CD8-positive, alpha-beta memory T cell (primary cell): ENCODE measurements around the gene FOXP2. TPM values are rescaled to one million over a fixed set of nuclear protein-coding genes. Genes with fewer than 3 reads are reported as not detected.

ENCODE experiments used
- CTCF ChIA-PET: fragments of 350-600 bp; sonication (Branson Sonifier 250); formaldehyde crosslinking; loops from one replicate; lab custom pipeline; 2021; ENCODE audit warnings: antibody characterized with exemption; lab: Charles Lee
- POLR2A ChIA-PET: fragments of 350-600 bp; sonication (Branson Sonifier 250); formaldehyde crosslinking; loops from one replicate; lab custom pipeline; 2021; ENCODE audit warnings: antibody characterized with exemption; lab: Charles Lee
- DNase-seq, 5 donors: peaks; one replicate each; pipeline versions ENCODE4 v3.0.0 to v3.0.0-alpha.2; 2020 to 2022; ENCODE audit warnings: mixed read lengths in 1 of 5
- H3K27ac ChIP-seq: one replicate; pipeline ENCODE4 v1.7.0; 2013; ENCODE audit warnings: low read depth, mild to moderate bottlenecking, low read length, moderate library complexity
- H3K27me3 ChIP-seq: 2 replicates; pipeline ENCODE4 v1.7.0; 2013; ENCODE audit warnings: low read length, mild to moderate bottlenecking; ENCODE audit not compliant: insufficient read depth, poor library complexity, severe bottlenecking
- H3K36me3 ChIP-seq: 2 replicates; pipeline ENCODE4 v1.7.0; 2013; ENCODE audit warnings: mild to moderate bottlenecking, low read length, moderate library complexity; ENCODE audit not compliant: insufficient read depth
- H3K4me1 ChIP-seq: 2 replicates; pipeline ENCODE4 v1.7.0; 2013; ENCODE audit warnings: mild to moderate bottlenecking, low read length, moderate library complexity; ENCODE audit not compliant: insufficient read depth
- H3K4me3 ChIP-seq: 2 replicates; pipeline ENCODE4 v1.7.0; 2013; ENCODE audit warnings: mild to moderate bottlenecking, low read length
- H3K9me3 ChIP-seq: 2 replicates; pipeline ENCODE4 v1.7.0; 2013; ENCODE audit warnings: mild to moderate bottlenecking, low read length
- H3K27ac Mint-ChIP-seq, 8 donors: one replicate each; pipeline ENCODE4 v1.8.0; 2020 to 2021; ENCODE audit warnings: mixed read lengths in 8 of 8, mild to moderate bottlenecking in 6 of 8, inconsistent platforms in 3 of 8, moderate library complexity in 3 of 8
- H3K27me3 Mint-ChIP-seq, 2 donors: one replicate each; pipeline ENCODE4 v1.8.0; 2020 to 2021; ENCODE audit warnings: mixed read lengths in 2 of 2, mild to moderate bottlenecking in 1 of 2, moderate library complexity in 1 of 2
- H3K36me3 Mint-ChIP-seq, 3 donors: one replicate each; pipeline ENCODE4 v1.8.0; 2020 to 2021; ENCODE audit warnings: mixed read lengths in 3 of 3, inconsistent platforms in 1 of 3, mild to moderate bottlenecking in 1 of 3
- H3K4me1 Mint-ChIP-seq, 3 donors: one replicate each; pipeline ENCODE4 v1.8.0; 2020 to 2021; ENCODE audit warnings: mixed read lengths in 3 of 3, inconsistent platforms in 1 of 3, mild to moderate bottlenecking in 1 of 3
- H3K4me3 Mint-ChIP-seq, 7 donors: one replicate each; pipeline ENCODE4 v1.8.0; 2020 to 2021; ENCODE audit warnings: mixed read lengths in 7 of 7, mild to moderate bottlenecking in 6 of 7, moderate library complexity in 4 of 7, inconsistent platforms in 2 of 7
- H3K9me3 Mint-ChIP-seq, 5 donors: one replicate each; pipeline ENCODE4 v1.8.0; 2020 to 2022; ENCODE audit warnings: mixed read lengths in 5 of 5, mild to moderate bottlenecking in 3 of 5, moderate library complexity in 2 of 5, inconsistent platforms in 1 of 5
- polyA plus RNA-seq: library from polyadenylated mRNA; unstranded; fragments of 300-500 nt; fragmentation: Illumina TruSeq; gene quantifications from one replicate; pipeline ENCODE4 v1.2.3, GENCODE V29; 2021
- total RNA-seq, 2 experiments: library from RNA; stranded (reverse); gene quantifications; one replicate each; pipeline ENCODE4 v1.2.3, GENCODE V29; 2021

FOXP2 gene
- total and polyA plus RNA-seq, 3 experiments from 2014 or later = not detected

DNA sequence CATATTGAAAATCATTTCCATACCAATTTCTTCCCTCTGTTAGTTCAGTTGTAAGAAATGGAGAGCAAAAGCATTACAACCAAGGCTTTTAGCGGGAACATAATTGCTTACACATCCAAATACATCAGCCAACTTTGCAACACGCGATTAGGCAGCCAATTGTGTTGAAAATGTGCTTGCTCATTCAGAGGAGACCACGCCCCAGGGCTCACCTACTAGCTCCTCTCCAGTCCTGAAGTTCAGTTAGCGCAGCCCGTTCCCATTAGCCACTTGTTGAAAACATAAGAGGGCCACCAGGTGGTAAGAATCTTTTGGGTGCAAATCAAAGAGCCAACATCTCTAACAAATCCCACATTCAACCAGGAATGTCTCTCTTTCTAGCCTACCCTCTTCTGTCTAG, 294.0 kb downstream of the FOXP2 start:
- Histone ChIP-seq H3K36me3 (no peaks in the 10 kb centered on the region), H3K9me3 (no peaks in the 10 kb centered on the region), H3K4me3 (no peak overlapping the region), H3K4me1 (no peaks in the 10 kb centered on the region), H3K27me3 (no peaks in the 10 kb centered on the region), H3K27ac (no peak overlapping the region)
- DNase-seq = no peak
- no peak overlapping the region for H3K4me3 Mint-ChIP-seq
- H3K27ac Mint-ChIP-seq = no peak overlapping the region
- no peaks in the 10 kb centered on the region for H3K36me3 Mint-ChIP-seq
- peaks cover 0 to 3% (median 0%) of the 10 kb centered on the region in 5 donors for H3K9me3 Mint-ChIP-seq
- POLR2A ChIA-PET = no interaction called here
- no peaks in the 10 kb centered on the region for H3K4me1 Mint-ChIP-seq
- CTCF ChIA-PET = no interaction called here
- H3K27me3 Mint-ChIP-seq = no peaks in the 10 kb centered on the region

DNA sequence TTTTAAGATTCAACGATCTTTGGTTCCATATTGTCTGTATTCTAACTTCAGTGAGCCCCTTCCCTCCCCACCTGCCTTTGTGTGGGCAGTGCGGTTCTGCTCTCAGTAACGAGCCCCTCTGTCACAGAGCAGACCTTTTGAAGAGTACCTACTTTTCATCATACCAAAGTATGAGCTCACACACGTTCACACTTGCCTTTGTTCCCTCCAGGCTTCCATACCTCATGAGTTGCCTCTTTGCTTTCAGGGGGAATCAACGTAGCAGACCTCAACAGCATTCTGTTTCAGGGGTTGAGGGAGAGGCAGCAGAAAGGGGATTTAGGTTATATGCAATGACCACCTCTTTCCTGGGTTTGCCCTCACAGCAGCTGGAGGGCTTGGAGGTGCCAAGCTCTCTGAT, 295.9 kb downstream of the FOXP2 start:
- Mint-ChIP-seq H3K36me3 (no peaks in the 10 kb centered on the region), H3K27ac (no peak overlapping the region), H3K4me1 (no peaks in the 10 kb centered on the region), H3K27me3 (peaks cover 0 to under 1% of the 10 kb centered on the region in 2 donors), H3K4me3 (no peak overlapping the region), H3K9me3 (peaks cover 0 to 3% (median 0%) of the 10 kb centered on the region in 5 donors)
- ChIA-PET POLR2A (no interaction called here), CTCF (no interaction called here)
- H3K36me3 ChIP-seq = no peaks in the 10 kb centered on the region
- H3K27me3 ChIP-seq = no peaks in the 10 kb centered on the region
- no peak for DNase-seq
- no peaks in the 10 kb centered on the region for H3K9me3 ChIP-seq
- H3K27ac ChIP-seq = no peak overlapping the region
- no peaks in the 10 kb centered on the region for H3K4me1 ChIP-seq
- no peak overlapping the region for H3K4me3 ChIP-seq

DNA sequence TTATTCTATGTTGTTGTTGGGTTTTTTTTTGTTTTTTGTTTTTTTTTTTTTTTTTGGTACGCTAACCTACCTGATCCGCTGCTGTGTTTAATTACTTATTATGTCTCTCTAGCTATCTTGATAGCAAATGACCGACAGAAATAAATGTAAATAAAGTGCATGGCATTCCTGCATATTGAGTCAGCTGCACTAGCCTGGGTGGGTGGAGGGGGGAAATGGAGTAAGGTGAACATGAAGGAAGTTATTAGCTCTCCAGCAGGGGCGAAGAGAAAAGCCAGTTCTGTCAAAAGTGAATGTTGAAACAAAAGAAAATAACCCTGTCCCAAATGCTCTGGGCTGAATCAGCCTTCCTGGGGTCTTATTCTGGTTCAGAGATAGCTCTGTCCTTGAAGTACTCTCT, 296.6 kb downstream of the FOXP2 start:
- H3K27me3 ChIP-seq = no peaks in the 10 kb centered on the region
- H3K36me3 ChIP-seq = no peaks in the 10 kb centered on the region
- no peak overlapping the region for H3K27ac Mint-ChIP-seq
- peaks cover 0 to 6% of the 10 kb centered on the region in 2 donors for H3K27me3 Mint-ChIP-seq
- no peak overlapping the region for H3K27ac ChIP-seq
- peaks cover 0 to 3% (median 0%) of the 10 kb centered on the region in 5 donors for H3K9me3 Mint-ChIP-seq
- H3K4me3 ChIP-seq = no peak overlapping the region
- CTCF ChIA-PET = no interaction called here
- H3K4me3 Mint-ChIP-seq = no peak overlapping the region
- no peak for DNase-seq
- H3K36me3 Mint-ChIP-seq = no peaks in the 10 kb centered on the region
- H3K4me1 ChIP-seq = no peaks in the 10 kb centered on the region
- H3K9me3 ChIP-seq = no peaks in the 10 kb centered on the region
- POLR2A ChIA-PET = no interaction called here
- H3K4me1 Mint-ChIP-seq = no peaks in the 10 kb centered on the region

DNA sequence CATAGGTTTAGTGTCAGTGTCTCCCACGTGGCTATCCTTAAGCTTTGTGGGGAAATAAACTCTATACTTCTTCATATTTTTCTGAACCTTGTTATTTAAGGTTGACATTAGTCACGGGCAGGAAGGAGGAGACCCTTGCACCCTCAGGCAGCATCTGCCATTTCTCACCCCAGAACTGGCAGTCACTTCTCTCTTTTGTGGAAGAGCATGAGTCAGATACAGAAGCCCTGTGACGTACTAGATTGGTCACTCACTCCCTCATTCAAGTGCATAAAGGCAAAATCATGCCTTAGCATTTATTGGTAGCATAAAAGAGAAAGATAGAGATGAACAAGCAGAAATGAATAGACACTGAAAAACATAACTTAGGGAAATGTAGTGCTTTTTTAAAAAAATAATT, 301.3 kb downstream of the FOXP2 start:
- no peak for DNase-seq
- H3K27me3 Mint-ChIP-seq = peaks cover 0 to 12% of the 10 kb centered on the region in 2 donors
- no peaks in the 10 kb centered on the region for H3K4me1 Mint-ChIP-seq
- no peaks in the 10 kb centered on the region for H3K36me3 Mint-ChIP-seq
- H3K4me3 Mint-ChIP-seq = no peak overlapping the region
- H3K27ac Mint-ChIP-seq = no peak overlapping the region
- H3K4me1 ChIP-seq = no peaks in the 10 kb centered on the region
- no peaks in the 10 kb centered on the region for H3K27me3 ChIP-seq
- no peaks in the 10 kb centered on the region for H3K9me3 ChIP-seq
- no peak overlapping the region for H3K4me3 ChIP-seq
- no peak overlapping the region for H3K27ac ChIP-seq
- H3K9me3 Mint-ChIP-seq = no peaks in the 10 kb centered on the region
- ChIA-PET CTCF (no interaction called here), POLR2A (no interaction called here)
- no peaks in the 10 kb centered on the region for H3K36me3 ChIP-seq

DNA sequence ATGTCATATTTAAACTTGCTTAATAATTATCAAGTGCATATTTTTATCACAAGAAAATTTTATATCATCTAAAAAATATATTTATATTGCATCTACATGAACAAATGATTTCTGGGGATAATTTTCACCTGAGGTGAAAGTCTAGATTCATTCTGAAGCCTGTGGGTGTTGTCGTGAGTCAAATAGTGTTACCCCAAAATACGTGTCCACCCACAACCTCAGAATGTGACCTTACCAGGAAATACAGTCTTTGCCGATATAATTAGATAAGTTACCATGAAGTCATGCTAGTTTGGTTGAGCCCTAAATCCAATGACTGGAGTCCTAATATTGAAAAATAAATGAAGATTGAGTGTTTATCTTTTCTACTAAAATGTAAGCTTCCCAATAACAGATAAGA, 304.2 kb downstream of the FOXP2 start:
- peaks cover 0 to 12% of the 10 kb centered on the region in 2 donors for H3K27me3 Mint-ChIP-seq
- Histone ChIP-seq H3K9me3 (no peaks in the 10 kb centered on the region), H3K4me1 (no peaks in the 10 kb centered on the region), H3K27ac (no peak overlapping the region), H3K27me3 (no peaks in the 10 kb centered on the region), H3K36me3 (no peaks in the 10 kb centered on the region), H3K4me3 (no peak overlapping the region)
- H3K4me3 Mint-ChIP-seq = no peak overlapping the region
- H3K4me1 Mint-ChIP-seq = no peaks in the 10 kb centered on the region
- POLR2A ChIA-PET = no interaction called here
- DNase-seq = no peak
- H3K27ac Mint-ChIP-seq = no peak overlapping the region
- no peaks in the 10 kb centered on the region for H3K9me3 Mint-ChIP-seq
- CTCF ChIA-PET = no interaction called here
- no peaks in the 10 kb centered on the region for H3K36me3 Mint-ChIP-seq

DNA sequence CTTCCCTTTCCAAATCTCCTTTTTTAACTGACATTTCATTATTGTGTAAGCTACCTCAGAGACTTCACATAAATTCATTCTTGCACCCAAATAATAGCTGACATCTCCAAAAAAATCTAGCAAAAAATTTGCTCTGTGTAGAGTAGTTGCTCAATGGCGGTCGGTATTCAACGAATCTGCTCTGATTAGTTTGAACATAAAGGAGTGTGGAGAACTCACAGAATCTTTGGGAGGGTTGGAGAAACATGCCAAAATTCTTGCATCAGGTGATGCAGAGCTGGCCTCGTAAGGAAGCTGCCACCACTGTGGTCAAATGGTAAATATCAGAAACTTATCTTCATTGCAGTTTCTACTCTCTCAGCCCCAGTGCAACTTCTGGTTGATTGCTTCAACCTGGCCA, 306.1 kb downstream of the FOXP2 start:
- no peaks in the 10 kb centered on the region for H3K27me3 ChIP-seq
- no peaks in the 10 kb centered on the region for H3K4me1 ChIP-seq
- Mint-ChIP-seq H3K27ac (no peak overlapping the region), H3K9me3 (no peaks in the 10 kb centered on the region), H3K4me3 (no peak overlapping the region), H3K4me1 (no peaks in the 10 kb centered on the region), H3K27me3 (peaks cover 2 to 10% of the 10 kb centered on the region in 2 donors), H3K36me3 (no peaks in the 10 kb centered on the region)
- POLR2A ChIA-PET = no interaction called here
- CTCF ChIA-PET = no interaction called here
- H3K36me3 ChIP-seq = no peaks in the 10 kb centered on the region
- H3K4me3 ChIP-seq = no peak overlapping the region
- no peak overlapping the region for H3K27ac ChIP-seq
- no peak for DNase-seq
- no peaks in the 10 kb centered on the region for H3K9me3 ChIP-seq

DNA sequence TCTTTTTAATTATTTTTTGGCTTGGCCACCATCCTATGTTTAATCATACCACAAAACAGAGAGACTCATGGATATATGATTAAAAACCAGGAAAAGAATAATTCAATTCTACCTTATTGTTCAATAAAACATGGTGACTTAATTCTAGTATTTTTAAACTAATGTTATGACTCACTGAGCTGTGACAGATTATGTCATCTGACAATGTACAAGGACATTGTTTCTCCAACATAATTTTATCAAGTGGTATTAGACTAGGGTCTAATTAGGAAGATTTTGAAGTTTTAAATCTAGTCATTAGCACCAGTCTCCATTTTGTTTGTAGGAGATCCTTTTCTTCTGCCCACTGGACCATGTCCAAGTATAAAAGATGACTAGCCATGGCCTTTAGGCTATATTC, 307.9 kb downstream of the FOXP2 start:
- H3K9me3 ChIP-seq = no peaks in the 10 kb centered on the region
- H3K4me3 ChIP-seq = no peak overlapping the region
- H3K36me3 ChIP-seq = no peaks in the 10 kb centered on the region
- no peaks in the 10 kb centered on the region for H3K36me3 Mint-ChIP-seq
- peaks cover 0 to 2% (median 0%) of the 10 kb centered on the region in 5 donors for H3K9me3 Mint-ChIP-seq
- H3K4me3 Mint-ChIP-seq = no peak overlapping the region
- POLR2A ChIA-PET = no interaction called here
- no peak overlapping the region for H3K27ac ChIP-seq
- no peaks in the 10 kb centered on the region for H3K27me3 ChIP-seq
- no peaks in the 10 kb centered on the region for H3K4me1 Mint-ChIP-seq
- H3K27ac Mint-ChIP-seq = no peak overlapping the region
- no peak for DNase-seq
- no peaks in the 10 kb centered on the region for H3K4me1 ChIP-seq
- peaks cover 0 to 2% of the 10 kb centered on the region in 2 donors for H3K27me3 Mint-ChIP-seq
- CTCF ChIA-PET = no interaction called here

DNA sequence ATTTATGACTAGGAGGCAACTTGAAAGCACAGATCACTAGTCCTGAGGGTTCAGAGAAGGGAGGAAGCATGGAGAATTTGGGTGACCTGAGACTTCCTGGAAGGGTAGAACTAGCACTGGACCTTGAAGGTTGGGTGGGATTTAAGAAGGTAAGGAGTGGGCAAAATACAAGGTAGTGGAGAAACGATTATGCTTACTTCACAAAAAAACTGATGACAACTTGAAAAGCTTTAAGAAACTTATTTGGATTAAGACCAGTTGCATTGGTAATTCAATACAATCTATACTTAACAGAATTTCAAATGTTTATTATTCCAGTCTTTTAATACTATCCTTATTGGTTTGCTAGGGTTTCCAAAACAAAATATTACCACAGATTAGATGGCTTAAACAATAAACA, 308.7 kb downstream of the FOXP2 start:
- Mint-ChIP-seq H3K27me3 (peaks cover 0 to 2% of the 10 kb centered on the region in 2 donors), H3K36me3 (no peaks in the 10 kb centered on the region), H3K27ac (peak overlapping the region in 1 of 8 donors; percentile 44), H3K4me1 (no peaks in the 10 kb centered on the region), H3K4me3 (no peak overlapping the region), H3K9me3 (peaks cover 0 to 2% (median 0%) of the 10 kb centered on the region in 5 donors)
- ChIA-PET POLR2A (no interaction called here), CTCF (no interaction called here)
- no peaks in the 10 kb centered on the region for H3K9me3 ChIP-seq
- DNase-seq = no peak
- no peaks in the 10 kb centered on the region for H3K27me3 ChIP-seq
- H3K4me1 ChIP-seq = no peaks in the 10 kb centered on the region
- no peaks in the 10 kb centered on the region for H3K36me3 ChIP-seq
- no peak overlapping the region for H3K27ac ChIP-seq
- no peak overlapping the region for H3K4me3 ChIP-seq

DNA sequence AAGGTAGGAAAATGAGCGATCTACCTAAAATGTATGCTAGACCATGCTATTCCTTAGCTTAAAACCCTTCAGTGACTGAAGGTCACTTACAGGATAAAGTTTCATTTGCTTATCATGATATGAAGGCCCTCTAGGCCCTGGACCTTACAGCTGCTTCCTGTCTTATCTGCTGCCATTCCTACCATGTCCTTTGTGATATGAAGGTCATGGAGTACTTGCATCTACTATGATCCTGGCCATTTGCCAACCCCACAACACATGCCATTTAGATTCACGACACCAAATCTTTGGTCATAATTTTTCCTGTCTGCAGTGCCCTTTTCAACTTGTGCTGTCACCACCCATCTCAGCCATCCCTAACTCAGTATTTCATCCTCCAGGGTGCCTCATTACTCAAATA, 325.5 kb downstream of the FOXP2 start:
- no peaks in the 10 kb centered on the region for H3K4me1 ChIP-seq
- H3K27ac ChIP-seq = no peak overlapping the region
- CTCF ChIA-PET = no interaction called here
- no peaks in the 10 kb centered on the region for H3K9me3 ChIP-seq
- no peaks in the 10 kb centered on the region for H3K27me3 ChIP-seq
- Mint-ChIP-seq H3K36me3 (no peaks in the 10 kb centered on the region), H3K27ac (no peak overlapping the region), H3K27me3 (no peaks in the 10 kb centered on the region), H3K4me1 (no peaks in the 10 kb centered on the region), H3K9me3 (no peaks in the 10 kb centered on the region), H3K4me3 (no peak overlapping the region)
- no peaks in the 10 kb centered on the region for H3K36me3 ChIP-seq
- no peak for DNase-seq
- POLR2A ChIA-PET = no interaction called here
- no peak overlapping the region for H3K4me3 ChIP-seq
